GM12864 (cell line): Measurements from ENCODE around the gene FBLN1.
"Not testable (repeated sequence)": the region's sequence is repeated elsewhere in the genome, so short reads cannot be mapped to it uniquely, and the experiment has no call there.

Source experiments
- DNase-seq: peaks from one replicate; pipeline ENCODE4 v3.0.0-alpha.2; 2011; ENCODE audit warnings: low read depth
- H3K4me3 ChIP-seq: 2 replicates; pipeline ENCODE4 v1.5.1; 2011; ENCODE audit warnings: mild to moderate bottlenecking, low read depth, low read length, control low read depth
- TF ChIP-seq, protein P1 (sequence below): IDR thresholded peaks from 2 replicates; pipeline ENCODE4 v1.5.1; 2011; ENCODE audit warnings: low read depth, mild to moderate bottlenecking, moderate library complexity, low read length, control low read depth, inconsistent platforms; ENCODE audit errors: missing control alignments

The FBLN1 gene

DNA sequence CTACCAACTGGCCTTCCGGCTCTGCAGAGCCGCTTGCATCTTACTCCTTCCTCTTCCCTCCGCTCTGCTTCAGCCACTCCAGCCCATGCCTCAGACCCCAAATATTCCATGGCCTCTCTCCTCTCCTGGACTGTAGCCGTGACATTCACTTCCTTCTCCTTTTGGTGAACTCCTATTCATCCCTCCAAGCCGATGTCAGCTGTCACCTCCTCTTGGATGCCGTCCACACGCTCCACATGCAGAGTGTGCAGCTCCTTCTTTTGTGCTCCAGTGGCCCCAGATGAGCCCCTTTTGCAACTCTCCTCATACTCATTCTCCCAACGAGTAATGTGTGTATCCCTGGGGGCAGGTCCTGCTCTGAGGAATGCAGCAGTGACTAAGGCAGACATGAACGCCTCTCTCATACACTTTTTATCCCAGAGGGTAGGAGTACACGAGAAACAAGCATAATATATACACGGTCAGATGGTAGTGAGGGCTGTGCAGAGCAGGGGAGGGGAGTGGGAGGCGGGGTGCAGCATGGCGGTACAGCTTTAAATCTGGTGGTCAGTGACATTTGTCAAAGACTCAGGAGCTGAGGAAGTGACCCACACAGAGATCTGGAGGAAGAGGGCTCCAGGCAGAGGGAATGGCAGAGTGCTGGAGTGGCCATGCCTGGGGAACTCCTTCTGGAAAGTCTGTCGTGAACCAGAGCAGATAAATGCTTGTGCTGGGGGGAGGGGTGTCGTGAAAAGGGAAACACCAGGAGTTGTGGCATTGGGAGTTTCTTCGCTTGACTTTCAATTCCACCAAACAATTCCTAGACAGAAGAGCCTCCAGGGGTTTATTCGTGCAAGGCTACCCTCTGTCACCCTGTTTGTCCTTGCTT lies 85.2 kb downstream of the FBLN1 start:
- TF ChIP-seq, protein P1, sequence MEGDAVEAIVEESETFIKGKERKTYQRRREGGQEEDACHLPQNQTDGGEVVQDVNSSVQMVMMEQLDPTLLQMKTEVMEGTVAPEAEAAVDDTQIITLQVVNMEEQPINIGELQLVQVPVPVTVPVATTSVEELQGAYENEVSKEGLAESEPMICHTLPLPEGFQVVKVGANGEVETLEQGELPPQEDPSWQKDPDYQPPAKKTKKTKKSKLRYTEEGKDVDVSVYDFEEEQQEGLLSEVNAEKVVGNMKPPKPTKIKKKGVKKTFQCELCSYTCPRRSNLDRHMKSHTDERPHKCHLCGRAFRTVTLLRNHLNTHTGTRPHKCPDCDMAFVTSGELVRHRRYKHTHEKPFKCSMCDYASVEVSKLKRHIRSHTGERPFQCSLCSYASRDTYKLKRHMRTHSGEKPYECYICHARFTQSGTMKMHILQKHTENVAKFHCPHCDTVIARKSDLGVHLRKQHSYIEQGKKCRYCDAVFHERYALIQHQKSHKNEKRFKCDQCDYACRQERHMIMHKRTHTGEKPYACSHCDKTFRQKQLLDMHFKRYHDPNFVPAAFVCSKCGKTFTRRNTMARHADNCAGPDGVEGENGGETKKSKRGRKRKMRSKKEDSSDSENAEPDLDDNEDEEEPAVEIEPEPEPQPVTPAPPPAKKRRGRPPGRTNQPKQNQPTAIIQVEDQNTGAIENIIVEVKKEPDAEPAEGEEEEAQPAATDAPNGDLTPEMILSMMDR = no peak
- no peak for DNase-seq
- H3K4me3 ChIP-seq = no peak overlapping the region

DNA sequence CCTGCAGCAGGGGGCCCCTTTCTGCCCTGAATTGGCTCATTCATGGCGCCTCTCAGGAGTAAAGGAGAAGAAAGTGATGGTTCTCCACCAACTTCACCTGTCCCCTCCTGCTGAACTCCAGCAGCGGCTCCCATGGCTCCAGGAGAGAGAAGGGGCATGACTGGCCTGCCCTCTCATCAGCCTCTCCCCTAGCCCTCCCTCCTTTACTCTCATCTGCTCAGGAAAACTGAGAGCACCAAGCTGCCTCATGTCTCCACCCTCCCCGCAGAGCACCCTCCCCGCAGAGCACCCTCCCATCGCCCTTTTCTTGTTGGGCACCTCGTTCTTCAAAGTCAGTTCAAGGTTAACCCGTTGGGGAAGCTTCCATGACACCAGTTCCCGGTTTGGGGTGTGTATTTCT lies 86.9 kb downstream of the FBLN1 start:
- TF ChIP-seq, protein P1 = no peak
- no peak overlapping the region for H3K4me3 ChIP-seq
- no peak for DNase-seq

DNA sequence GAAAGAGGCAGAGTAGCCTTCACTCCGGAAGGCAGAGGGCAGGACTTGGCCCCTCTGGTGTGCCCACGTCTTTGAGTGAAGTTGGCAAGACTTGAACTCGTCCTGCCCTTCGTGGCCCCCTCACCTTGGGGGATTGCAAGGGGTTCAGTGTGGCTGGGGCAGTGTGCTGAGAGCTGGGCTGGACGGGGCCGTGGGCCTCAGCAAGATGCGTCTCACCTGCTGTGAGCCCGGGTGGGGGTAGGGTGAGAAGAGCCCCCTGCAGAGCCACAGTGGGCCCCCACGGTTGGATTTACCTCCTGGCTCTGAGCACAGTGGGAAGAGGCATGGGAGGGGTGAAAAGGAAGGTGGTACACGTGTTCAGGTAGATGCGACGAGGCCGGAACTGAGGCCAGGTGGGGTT lies 87.6 kb downstream of the FBLN1 start:
- TF ChIP-seq, protein P1 = no peak
- no peak for DNase-seq
- no peak overlapping the region for H3K4me3 ChIP-seq

DNA sequence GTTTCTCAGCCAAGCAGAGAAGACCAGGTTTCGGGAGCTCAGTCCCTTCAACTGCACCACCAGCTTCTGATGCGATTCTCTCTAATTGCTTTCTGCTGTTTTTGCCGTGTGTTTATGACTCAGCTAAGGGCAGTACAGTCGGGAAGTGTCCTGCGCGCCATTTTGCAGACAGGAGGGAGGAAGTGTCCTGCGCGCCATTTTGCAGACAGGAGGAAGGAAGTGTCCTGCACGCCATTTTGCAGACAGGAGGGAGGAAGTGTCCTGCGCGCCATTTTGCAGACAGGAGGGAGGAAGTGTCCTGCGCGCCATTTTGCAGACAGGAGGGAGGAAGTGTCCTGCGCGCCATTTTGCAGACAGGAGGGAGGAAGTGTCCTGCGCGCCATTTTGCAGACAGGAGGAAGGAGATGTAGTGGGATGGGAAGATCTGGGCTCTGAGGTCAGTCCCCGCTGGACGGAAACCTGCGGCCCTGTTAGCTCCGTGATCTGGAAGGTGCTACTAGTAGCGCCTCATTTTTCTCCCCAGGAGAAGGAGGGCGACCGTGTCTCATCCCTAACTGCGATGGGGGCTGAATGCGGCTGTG lies 89.0 kb downstream of the FBLN1 start:
- DNase-seq, H3K4me3 ChIP-seq: not testable (repeated sequence)

DNA sequence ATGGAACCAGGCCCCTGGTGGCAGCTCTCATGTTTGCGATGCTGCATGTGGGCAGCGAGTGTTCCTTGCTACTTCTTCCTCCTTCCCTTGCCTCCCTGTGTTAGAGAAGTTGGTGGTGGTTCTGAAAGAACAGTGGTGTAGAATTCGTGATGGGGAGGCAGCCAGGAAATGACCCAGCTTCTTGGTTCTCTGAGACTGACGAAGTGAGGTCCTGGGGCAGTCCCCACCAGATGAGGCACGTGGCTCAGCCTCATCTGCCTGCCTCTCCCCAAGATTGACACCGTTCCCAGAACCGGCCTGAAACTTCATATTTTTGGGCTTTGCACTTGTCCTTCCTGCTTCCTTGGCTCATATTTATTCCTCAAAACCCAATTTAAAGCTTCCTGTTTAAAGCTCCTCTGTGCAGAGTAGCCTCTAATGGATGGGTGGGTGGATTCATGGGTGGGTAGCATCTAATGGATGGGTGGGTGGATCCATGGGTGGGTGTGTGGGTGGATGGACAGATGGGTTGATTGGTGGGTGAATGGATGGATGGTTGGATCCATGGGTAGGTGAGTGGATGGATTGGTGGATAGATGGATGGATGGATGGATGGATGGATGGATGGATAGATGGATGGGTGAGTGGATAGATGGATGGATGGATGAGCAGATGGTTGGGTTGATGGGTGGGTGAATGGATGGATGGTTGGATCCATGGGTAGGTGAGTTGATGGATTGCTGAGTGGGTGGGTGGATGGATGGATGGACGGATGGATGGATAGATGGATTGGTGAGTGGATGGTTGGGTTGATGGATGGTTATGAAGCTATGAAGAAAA lies 91.6 kb downstream of the FBLN1 start:
- DNase-seq = no peak
- TF ChIP-seq, protein P1 = peak; percentile 28
- H3K4me3 ChIP-seq = no peak overlapping the region

DNA sequence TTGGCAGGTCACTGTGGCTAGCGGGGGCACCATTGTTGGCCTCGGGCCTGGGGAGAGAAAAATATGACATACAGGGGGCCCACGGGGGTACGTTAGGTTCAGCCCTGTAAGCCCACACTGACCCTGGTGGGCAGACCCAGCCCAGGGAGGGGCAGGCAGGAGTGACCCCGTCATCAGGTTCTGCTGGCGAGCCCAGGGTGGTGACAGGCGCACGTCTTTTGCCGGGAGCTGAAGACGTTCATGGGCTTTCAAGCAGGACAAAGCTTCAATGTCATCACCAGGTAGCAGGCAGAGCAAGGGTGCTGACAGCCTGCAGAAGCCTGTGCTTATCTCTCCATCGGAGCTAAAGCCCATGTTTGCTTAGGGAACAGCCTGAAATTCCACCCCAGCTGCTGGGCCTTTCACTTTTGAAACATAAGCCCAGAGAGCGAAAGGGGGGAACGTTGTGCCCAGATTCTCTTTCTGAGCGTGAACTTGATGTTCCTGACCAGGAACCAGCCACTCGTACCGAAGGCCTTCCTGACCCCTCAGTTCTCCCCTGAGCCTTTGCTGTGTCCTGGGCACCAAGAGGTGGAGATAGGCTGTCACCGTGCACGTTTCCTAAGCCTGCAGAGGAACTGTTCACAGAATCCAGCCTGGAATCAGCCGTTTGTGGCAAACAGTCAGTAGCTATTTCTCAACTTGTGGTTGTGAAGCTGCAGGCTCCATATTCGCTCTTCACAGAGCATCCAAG lies 94.9 kb downstream of the FBLN1 start:
- DNase-seq = no peak
- TF ChIP-seq, protein P1 = no peak
- no peak overlapping the region for H3K4me3 ChIP-seq
